Cardiac fibroblast (primary cell): ENCODE results near the gene KCNQ5.

Experiments used
- DNase-seq, 2 donors: peaks; one replicate each; pipeline versions ENCODE4 v3.0.0 to v3.0.0-alpha.2; 2010; ENCODE audit warnings: low read depth in 2 of 2
- H3K4me3 ChIP-seq, 2 donors: replicated peaks in 1 of 2; 1 replicate in 1 of 2; 2 replicates in 1 of 2; pipeline ENCODE4 v1.5.1; 2011; ENCODE audit warnings: low read depth in 2 of 2, low read length in 2 of 2, mild to moderate bottlenecking in 2 of 2, moderate library complexity in 1 of 2
- CTCF ChIP-seq: IDR thresholded peaks from one replicate; pipeline ENCODE4 v1.5.1; 2011; ENCODE audit warnings: low read depth, mild to moderate bottlenecking, low read length, inconsistent platforms

Gene KCNQ5

GRCh38 chr6:72849346-72849745, 227.5 kb downstream of the KCNQ5 start:
- no peak for TF ChIP-seq CTCF
- no peak for DNase-seq
- H3K4me3 ChIP-seq, result no peak overlapping the region

GRCh38 chr6:72850040-72850439, 228.2 kb downstream of the KCNQ5 start:
- no peak overlapping the region for H3K4me3 ChIP-seq
- no peak for TF ChIP-seq CTCF
- no peak for DNase-seq

GRCh38 chr6:72850469-72850868, 228.6 kb downstream of the KCNQ5 start:
- H3K4me3 ChIP-seq, result no peak overlapping the region
- no peak for DNase-seq
- TF ChIP-seq CTCF, result no peak

GRCh38 chr6:72855471-72855870, 233.6 kb downstream of the KCNQ5 start:
- DNase-seq, result peak in 1 of 2 donors; percentile 14
- TF ChIP-seq CTCF, result no peak
- H3K4me3 ChIP-seq, result no peak overlapping the region

GRCh38 chr6:72856801-72857200, 234.9 kb downstream of the KCNQ5 start:
- TF ChIP-seq CTCF, result no peak
- DNase-seq, result no peak
- no peak overlapping the region for H3K4me3 ChIP-seq

GRCh38 chr6:72857791-72858585, 236.1 kb downstream of the KCNQ5 start:
- no peak for TF ChIP-seq CTCF
- H3K4me3 ChIP-seq, result no peak overlapping the region
- peak; percentile 28 to 67 for DNase-seq

GRCh38 chr6:72861059-72861458, 239.2 kb downstream of the KCNQ5 start:
- peak in 1 of 2 donors; percentile 35 for DNase-seq
- no peak for TF ChIP-seq CTCF
- no peak overlapping the region for H3K4me3 ChIP-seq
